B cell (primary cell): ENCODE data around the gene GPR176.

Experiments used
- EZH2 ChIP-seq: IDR thresholded peaks from 2 replicates; pipeline ENCODE4 v1.6.1; 2012; ENCODE audit warnings: borderline replicate concordance, low read depth, mild to moderate bottlenecking, moderate library complexity, low read length; ENCODE audit not compliant: insufficient read depth, poor library complexity, severe bottlenecking
- TF ChIP-seq, protein P1 (sequence below): fragments of 200-600 bp; IDR thresholded peaks from one replicate; pipeline ENCODE4 v1.8.0; 2022; ENCODE audit warnings: antibody characterized with exemption, mild to moderate bottlenecking

GRCh38 chr15:39936681-39937080 is 16.6 kb upstream of the GPR176 start:
- TF ChIP-seq, protein P1, sequence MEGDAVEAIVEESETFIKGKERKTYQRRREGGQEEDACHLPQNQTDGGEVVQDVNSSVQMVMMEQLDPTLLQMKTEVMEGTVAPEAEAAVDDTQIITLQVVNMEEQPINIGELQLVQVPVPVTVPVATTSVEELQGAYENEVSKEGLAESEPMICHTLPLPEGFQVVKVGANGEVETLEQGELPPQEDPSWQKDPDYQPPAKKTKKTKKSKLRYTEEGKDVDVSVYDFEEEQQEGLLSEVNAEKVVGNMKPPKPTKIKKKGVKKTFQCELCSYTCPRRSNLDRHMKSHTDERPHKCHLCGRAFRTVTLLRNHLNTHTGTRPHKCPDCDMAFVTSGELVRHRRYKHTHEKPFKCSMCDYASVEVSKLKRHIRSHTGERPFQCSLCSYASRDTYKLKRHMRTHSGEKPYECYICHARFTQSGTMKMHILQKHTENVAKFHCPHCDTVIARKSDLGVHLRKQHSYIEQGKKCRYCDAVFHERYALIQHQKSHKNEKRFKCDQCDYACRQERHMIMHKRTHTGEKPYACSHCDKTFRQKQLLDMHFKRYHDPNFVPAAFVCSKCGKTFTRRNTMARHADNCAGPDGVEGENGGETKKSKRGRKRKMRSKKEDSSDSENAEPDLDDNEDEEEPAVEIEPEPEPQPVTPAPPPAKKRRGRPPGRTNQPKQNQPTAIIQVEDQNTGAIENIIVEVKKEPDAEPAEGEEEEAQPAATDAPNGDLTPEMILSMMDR = no peak
- TF ChIP-seq EZH2 = no peak
